Caki2 (cell line): Measurements from ENCODE around the gene C1orf52. TPM values are rescaled to one million over a fixed set of nuclear protein-coding genes. Genes with fewer than 3 reads are reported as not detected.
"Not testable (repeated sequence)": the region's sequence is repeated elsewhere in the genome, so short reads cannot be mapped to it uniquely, and the experiment has no call there.

Source experiments
- DNase-seq: peaks from one replicate; pipeline ENCODE4 v3.0.0-alpha.2; 2015; ENCODE audit warnings: low read depth
- in situ Hi-C: cut with HindIII; loops from 2 replicates; pipeline ENCODE4 v1.10.0; 2016; ENCODE audit warnings: low sequenced_read_pairs, low pct_unique_long_range_greater_than_20kb, mixed read lengths
- total RNA-seq: library from RNA; depleted of rRNA; stranded (reverse); fragments of >200 nt; shearing (Covaris generic); gene quantifications from 2 replicates; pipeline ENCODE4 v1.2.3, GENCODE V29; 2014; ENCODE audit warnings: low replicate concordance

The C1orf52 gene
- total RNA-seq, 1 experiment from 2014 or later, result 8.0 TPM

DNA sequence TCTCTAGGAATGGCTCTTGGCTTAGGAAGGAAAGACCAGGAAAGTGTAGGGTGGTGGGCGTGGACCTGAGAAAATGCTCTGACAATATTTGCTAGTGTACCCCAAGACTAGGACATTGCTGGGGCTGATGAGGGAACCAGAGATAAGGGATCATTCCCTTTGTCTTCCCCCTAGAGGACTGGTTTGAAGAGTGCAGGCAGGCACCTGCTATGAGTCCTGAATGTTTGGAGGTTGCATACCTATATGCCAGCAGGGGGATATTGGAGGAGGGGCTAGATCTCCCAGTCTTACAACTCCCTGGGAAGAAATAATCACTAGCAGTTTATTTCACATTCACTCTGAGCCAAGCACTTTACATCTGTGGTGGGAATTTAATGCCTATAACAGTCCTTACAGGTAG is 23.0 kb upstream of the C1orf52 start:
- in situ Hi-C loops, result no loop called here

DNA sequence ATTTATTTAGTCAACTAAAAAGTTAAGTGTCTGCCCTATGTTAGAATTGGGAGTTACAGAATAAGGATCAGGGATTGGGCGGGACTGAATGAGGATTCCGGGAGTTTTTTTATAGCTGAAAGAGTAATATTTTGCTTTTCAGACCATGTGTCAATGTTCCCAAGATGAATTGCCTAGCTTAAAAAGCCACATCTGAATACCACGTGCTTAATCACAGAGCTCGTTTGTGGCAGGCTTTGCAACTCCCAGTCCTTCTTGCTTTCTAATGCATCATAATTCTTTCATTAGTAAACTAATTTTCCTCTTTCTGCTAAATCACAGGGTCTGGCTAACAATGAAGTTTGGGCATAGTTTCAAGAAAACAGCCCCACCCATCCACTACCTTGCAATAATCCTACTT is 21.2 kb upstream of the C1orf52 start:
- in situ Hi-C loops, result no loop called here
- DNase-seq, result no peak

More for the DNA sequence above, 23.0 kb upstream of the C1orf52 start:
- no peak for DNase-seq

DNA sequence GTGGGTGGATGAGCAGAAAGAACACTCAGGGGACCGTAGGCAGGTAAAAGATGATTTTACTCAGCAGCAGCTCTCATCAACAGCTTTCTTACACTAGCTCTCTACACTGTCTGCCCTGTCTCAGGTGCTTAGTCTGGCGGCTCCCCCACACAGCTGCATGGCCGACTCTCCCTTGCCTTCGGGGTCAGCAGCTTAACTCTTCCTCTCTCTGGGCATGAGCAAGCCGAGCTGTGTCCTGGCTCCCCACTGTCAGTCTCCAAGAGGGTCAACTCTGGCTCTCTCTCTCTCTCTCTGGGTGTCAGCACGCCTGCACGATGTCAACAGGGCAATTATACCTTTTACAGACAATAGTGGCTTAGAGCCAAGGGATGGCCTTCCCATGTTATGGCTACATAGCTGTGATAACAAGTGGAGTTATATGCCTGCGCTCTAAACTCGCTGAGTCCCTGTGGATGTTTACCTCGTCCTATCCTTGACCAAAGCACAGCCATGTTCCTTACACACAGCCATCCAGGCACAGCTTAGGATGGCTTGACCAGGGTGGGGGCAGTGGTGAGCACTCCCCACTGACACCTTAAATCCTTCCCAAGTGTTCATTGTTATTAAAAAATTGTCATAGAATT is 20.1 kb upstream of the C1orf52 start:
- DNase-seq, result no peak
- in situ Hi-C loops, result no loop called here

DNA sequence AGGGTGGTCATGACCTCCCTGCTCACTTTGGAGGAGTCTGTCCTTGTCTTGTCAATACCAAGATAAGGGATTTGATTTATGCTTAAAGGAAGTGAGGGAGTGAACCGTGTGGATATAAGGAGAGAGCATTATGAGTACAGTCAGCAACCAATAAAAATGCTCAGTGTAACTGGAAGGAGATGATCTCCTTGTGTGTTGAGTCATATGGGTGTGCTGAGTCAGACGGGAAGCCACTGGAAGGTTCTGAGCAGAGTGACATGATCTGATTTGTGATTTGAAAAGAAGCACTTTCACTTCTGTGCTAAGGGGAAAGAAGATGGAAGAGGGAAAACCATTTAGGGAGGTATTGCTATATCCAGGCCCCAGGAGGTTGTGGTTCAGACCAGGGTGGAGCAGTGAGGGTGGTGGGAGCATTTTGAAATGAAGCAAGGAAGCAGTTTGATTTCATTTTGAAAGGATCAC is 19.4 kb upstream of the C1orf52 start:
- DNase-seq, result peak; percentile 80
- in situ Hi-C loops, result no loop called here

DNA sequence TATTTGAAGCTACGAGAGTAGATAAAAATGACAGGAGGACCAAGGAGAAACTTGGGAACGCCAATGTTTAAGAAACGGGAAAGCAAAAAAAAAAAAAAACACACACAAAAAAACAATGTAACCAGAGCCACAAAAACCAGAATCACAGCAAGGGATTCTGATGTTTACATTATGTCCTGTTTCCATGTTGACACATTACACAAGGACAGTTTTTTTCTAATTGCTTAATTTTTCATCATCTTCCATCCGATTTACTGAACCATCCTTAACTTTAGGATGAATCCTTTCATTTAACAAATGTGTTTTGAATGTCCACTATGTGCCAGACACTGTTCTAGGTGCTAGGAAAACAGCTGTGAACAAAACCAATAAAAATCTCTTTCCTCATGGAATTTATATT is 18.3 kb upstream of the C1orf52 start:
- in situ Hi-C loops, result no loop called here
- DNase-seq, result no peak

DNA sequence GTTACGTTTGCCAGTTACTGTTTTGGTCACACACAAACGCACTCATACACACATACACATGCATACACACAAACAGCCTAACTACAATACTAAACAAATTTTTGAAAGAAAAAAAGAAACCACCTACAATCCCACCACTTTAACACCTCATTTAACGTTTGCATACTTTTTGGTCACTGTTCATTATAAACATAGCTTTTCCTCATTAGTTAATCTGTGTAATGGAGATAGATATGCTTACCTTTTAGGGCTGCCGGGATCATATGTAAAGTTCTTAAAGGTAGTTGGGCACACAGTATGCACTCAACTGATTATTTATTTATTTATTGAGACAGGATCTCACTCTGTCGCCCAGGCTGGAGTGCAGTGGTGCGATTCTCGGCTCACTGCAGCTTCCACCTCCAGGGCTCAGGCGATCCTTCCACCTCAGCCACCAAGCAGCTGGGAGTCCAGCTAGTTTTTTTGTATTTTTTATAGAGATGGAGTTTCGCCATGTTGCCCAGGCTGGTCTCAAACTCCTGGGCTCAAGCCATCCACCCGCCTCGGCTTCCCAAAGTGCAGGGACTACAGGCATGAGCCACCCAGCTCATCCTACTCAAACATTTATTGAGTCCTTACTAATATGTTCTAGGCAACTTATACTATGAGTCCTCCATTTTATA is 17.6 kb upstream of the C1orf52 start:
- no peak for DNase-seq
- in situ Hi-C loops, result no loop called here

DNA sequence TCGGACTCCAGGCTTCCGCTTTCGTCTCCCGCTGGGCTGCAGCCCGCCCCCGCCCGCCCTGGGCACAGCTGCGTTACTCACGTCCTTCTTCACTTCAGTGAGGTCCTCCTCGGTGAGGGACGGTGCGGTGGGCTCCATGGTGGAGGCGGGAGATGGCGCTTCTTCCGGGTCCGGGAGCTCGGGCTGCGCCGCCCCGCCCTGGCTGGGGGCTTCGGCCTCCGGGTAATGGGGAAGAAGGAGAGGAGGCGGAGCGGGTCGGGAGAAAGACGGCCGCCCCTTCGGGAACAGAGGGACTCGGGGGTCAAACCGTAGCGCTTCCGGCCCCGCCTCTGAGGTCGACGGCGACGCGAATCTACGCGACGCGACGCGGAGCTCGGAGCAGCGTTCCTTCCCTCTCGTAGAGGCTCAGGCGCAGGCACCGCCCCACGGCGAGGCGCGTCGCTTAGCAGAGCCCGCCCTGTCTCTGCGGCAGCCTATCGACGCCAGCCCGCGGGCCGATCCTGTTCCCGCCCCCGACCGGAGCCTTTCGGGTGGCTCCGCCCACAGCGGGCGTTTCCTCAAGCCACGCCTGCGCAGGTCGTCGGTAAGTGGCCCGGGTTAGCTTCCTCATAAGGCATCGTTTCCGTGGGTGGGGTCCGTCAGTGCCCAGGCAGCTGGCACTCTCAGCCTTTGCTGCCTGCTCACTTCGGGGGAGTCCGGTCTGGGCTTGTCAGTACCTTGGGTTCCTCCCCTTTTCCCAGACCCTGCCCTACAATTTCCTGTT is 16.9 kb upstream of the C1orf52 start, which contains the start of gene BCL10:
BCL10 (minus strand) TSS at position 418 of the 763 bp plus-strand sequence; CDS start at position 138, 280 bp downstream.
- in situ Hi-C loops, result no loop called here
- peak; percentile 99 for DNase-seq

DNA sequence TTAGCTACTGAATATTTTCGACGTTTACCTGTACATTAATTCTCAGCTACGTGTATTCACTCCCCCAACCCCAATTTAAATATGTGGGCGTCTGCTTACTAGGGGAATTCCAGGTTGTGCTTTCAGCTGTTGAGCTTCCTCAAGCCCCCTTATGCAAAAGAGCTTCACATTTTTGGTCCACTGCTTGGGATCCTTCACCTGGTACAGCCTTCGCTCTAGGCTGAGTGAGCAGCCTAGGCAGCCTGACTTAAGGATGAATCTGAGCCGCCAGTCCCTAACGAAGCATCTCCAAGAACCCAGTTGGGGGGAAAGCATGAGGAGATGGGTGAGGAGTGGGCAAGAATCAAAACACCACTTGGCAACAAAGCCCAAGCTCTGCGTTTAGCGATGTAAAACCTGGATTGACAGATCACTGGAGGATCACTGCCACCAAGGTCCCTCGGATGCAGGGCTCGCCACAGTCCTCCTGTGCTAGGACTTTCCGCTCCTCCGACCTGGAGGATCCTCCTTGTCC is 16.3 kb upstream of the C1orf52 start:
- in situ Hi-C loops, result no loop called here
- DNase-seq, result no peak

DNA sequence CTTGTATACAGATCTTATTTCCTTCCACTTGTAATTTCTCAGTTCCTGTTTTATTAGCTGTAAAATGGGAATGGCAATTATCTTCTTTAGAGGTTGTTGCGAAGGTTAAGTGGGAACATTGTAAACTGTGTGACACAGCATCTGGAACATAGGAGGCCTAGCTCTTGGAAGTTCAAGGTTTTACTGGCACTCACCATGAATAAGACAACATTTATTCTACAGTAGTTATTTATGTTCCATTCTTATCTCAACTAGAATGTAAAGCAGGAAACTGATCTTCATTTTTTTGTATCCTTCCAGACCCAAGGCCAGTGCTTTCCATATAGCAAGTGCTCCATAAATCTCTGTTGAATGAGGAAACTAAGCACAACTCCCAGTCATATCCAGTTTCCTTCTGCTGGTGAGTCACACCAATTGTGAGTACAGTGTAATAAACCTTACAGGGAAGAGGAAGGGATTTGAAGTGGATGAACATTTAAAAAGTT is 15.5 kb upstream of the C1orf52 start:
- DNase-seq, result peak; percentile 60
- in situ Hi-C loops, result no loop called here

DNA sequence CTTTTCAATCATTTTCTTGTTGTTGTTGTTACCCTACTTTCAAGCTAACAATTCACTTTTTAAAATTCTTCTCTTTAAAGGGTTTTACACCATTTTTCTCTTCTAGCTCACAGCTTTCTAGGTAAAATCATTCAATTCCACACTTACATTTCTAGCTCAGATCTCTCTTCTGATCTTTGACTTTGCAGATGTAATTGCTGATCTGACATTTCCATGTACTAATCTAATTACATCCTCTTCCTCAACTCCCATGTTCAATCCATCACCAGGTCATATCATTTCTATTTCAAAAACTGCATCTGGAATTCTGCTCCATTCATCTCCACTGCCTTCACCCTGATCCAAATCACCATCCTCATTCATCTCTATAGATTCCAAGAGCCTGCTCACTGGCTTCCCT is 13.9 kb upstream of the C1orf52 start:
- in situ Hi-C loops, result no loop called here
- no peak for DNase-seq

DNA sequence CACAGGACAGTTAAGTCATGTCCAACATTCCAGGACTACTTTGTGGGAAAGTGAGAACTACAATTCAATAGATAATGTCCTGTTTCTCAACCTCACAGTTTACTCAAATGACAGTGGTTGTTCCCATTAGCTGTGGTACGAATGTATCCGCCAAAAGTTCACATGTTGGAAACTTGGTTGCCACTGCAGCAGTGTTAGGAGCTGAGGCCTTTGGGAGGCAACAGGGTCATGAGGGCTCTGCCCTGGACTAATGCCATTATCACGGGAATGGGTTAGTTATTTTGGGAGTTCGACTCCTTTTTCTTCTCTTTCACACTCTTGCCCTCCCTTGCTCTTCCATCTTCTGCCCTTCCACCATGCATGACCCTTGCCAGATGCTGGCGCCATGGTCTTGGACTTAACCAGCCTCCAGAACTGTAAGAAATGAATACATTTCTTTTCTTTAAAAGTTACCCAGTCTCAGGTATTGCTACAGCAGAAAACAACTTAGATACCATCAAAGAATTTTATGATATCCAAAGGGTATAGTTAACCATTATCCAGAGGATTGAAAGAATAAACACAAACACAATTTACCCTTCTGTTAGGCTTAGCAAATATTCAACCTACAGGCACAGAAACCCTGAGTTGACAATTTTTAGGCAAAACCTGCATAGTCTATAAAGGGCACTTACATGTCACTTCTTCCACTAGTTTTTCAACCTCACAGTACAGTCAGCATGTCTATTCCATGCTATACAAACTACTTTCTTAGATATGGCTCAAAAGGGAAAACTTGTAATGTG is 9.5 kb upstream of the C1orf52 start:
- DNase-seq, result no peak
- in situ Hi-C loops, result no loop called here

DNA sequence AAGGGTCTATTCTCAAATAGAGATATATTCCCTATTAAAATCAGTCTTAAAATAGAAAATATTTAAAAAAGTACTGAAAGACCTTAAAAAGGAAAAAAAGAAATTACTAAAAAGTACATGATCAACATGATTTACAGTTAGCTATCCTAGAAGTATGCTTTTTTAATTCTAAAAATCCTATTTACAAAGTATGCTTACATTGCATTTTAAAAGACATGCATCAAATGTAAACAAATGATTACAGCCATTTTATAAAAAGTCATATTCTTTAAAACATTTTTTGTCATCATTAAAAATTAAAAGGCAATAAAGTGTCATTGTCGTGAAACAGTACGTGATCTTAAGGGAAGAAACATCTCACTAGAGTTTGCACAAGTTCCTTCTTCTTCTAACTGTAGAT is 7.9 kb upstream of the C1orf52 start:
- DNase-seq, result no peak
- in situ Hi-C loops, result no loop called here

DNA sequence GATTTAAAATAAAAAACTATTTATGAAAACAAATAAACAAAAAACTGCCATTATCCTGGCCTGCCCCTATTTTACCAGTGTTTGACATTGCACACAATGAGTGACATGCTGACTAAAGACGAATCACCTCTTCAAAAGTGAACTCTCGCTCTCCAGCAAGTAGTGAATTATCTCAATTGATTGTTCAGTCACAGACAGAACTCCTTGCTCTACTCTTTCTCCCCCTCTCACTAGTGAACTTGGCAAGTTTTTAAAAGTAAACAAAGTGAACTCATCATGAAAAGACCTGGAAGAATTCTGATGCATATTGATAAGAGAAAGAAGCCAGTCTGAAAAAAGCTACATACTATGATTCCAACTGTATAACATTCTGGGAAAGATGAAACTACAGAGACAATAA is 4.7 kb upstream of the C1orf52 start:
- no peak for DNase-seq
- in situ Hi-C loops, result no loop called here

DNA sequence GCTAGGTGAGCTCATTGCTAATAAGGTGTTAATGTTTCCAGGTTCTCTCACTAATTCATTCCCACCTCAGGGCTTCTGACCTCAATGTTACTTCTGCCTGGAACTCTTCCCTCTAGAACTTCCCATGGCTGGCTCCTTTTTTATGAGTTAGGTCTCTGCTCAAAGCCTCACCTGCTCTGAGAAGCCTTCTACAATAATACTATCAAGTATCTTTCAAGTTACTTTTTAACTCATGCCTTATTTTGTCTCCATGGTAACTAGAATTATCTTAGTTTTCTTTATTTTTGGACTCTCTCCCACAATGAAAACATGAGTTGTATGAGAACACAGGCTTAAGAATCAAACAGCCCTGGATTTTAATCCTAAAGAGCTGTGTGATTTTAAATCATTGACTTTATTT is 3.5 kb upstream of the C1orf52 start:
- DNase-seq, result peak; percentile 18
- in situ Hi-C loops, result no loop called here

DNA sequence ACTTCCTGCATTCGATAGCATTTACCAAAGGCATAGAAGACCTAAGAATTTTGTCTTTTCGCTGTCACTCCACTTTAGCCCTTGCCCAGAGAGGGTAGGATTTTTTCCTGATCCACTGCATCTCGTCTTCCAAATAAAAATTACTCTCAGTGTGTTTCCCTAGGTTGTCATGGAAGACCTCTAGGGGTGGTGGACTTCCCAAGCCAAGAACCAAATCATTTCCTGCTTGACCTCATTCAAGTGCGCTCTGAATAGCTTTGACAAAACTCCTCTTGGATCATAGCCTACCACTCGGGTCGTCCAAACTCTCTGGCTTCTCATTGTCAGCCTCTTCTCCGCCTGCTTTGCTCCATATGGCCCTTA is 431 bp upstream of the C1orf52 start:
- no peak for DNase-seq
- in situ Hi-C loops, result no loop called here

DNA sequence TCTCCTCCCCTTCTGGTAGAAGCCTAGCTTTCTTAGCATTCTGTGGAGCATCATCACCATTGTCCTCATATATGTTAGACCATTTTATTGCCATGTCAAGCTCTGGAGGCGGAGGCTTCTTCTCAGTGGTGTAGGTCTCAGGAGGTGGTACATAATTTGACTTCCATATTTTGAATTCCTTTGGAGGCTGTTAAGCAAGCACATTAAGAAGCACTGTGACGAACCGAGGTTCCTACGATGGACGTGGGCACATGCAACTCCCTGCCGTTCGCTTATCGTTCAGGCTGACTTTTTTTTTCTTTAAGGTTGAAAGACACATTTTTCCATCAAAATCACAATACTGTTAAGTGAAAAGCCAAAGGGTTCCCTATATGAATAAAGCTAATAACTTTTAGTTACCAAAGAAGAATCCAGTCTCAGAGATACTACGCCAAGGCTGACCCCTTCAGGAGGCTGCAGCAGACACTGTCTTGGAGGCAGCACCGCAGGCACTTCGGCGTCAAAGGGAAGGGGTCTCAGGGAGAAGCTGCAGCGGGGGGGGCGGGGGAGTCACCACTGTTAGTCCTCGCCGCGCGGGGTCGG is 835 bp downstream of the C1orf52 start:
- in situ Hi-C loops, result no loop called here
- DNase-seq, result no peak

DNA sequence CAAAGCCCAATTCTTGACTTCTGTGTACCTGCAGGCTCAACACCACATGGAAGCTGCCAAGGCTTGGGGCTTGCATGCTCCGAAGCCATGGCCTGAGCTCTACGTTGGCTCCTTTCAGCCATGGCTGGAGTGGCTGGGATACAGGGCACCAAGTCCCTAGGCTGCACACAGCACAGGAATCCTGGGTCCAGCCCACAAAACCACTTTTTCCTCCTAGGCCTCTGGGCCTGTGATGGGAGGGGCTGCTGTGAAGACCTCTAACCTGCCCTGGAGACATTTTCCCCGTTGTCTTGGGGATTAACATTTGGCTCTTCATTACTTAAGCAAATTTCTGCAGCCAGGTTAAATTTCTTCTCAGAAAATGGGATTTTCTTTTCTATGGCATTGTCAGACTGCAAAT is 10.4 kb downstream of the C1orf52 start:
- DNase-seq, in situ Hi-C loops: not testable (repeated sequence)

DNA sequence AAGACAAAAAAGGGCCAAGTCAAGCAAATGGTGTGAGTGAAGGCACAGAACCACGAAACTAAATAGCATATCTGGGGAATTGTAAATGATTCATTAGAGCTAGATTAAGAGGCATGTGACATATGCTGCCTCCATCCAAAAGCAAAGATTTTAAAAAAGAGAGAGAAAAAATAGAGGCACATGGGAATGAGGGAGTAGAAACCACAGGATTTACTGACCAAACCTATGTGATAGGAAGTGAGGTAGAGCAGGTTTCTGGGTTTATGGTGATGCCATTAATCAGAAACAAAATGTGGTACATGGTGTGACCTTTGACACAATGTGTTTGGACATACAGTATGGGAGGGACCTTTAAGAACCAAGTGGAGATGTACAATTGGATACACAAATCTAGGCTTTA is 13.6 kb downstream of the C1orf52 start:
- in situ Hi-C loops, result no loop called here
- DNase-seq, result no peak
